HepG2 (cell line): ENCODE data around the gene GALR3. TPM values are rescaled to one million over a fixed set of nuclear protein-coding genes. Genes with fewer than 3 reads are reported as not detected.
A peak's percentile ranks its signal among the peaks of the same experiment; 100 is the strongest.

ENCODE experiments used
- ARNT ChIP-seq: fragments of 450-650 bp; IDR thresholded peaks from 2 replicates; pipeline ENCODE4 v1.6.1; 2017
- CENPT ChIP-seq: sonication (generic); formaldehyde crosslinking; IDR thresholded peaks from 2 replicates; pipeline ENCODE4 v1.8.0; 2022; ENCODE audit warnings: low read depth, mild to moderate bottlenecking, moderate library complexity, missing genetic modification reagents
- CENPX ChIP-seq: sonication (generic); formaldehyde crosslinking; IDR thresholded peaks from 2 replicates; pipeline ENCODE4 v1.9.0; 2021; ENCODE audit warnings: mild to moderate bottlenecking, missing genetic modification reagents, moderate library complexity
- EP300 ChIP-seq, 3 experiments: sonication (generic) in 1 of 3; formaldehyde crosslinking in 1 of 3; IDR thresholded peaks; 2 replicates each; pipeline versions ENCODE4 v1.5.1 to v1.6.1; 2011 to 2020; ENCODE audit warnings: low read depth in 2 of 3, low read length in 2 of 3, borderline replicate concordance in 1 of 3, improper control_type of control experiment in 1 of 3, mild to moderate bottlenecking in 1 of 3, missing genetic modification reagents in 1 of 3, moderate library complexity in 1 of 3
- KAT8 ChIP-seq: IDR thresholded peaks from 2 replicates; pipeline ENCODE4 v1.6.1; 2016; ENCODE audit warnings: missing genetic modification reagents, missing compliant biosample characterization
- KMT2A ChIP-seq: sonication (generic); formaldehyde crosslinking; IDR thresholded peaks from 2 replicates; pipeline ENCODE4 v1.4.0; 2020; ENCODE audit warnings: missing genetic modification reagents
- SRY ChIP-seq: sonication (generic); formaldehyde crosslinking; IDR thresholded peaks from 2 replicates; pipeline ENCODE4 v1.8.0; 2022; ENCODE audit warnings: mild to moderate bottlenecking, missing genetic modification reagents
- ZEB1 ChIP-seq: IDR thresholded peaks from 2 replicates; pipeline ENCODE4 v1.6.1; 2012; ENCODE audit warnings: mild to moderate bottlenecking, low read depth, inconsistent platforms; ENCODE audit not compliant: insufficient replicate concordance
- ZNF138 ChIP-seq: sonication (generic); formaldehyde crosslinking; IDR thresholded peaks from 2 replicates; pipeline ENCODE4 v1.5.0; 2020; ENCODE audit warnings: mild to moderate bottlenecking, low read depth, missing genetic modification reagents
- ZNF563 ChIP-seq: sonication (generic); formaldehyde crosslinking; IDR thresholded peaks from 2 replicates; pipeline ENCODE4 v1.8.0; 2022; ENCODE audit warnings: mild to moderate bottlenecking, moderate library complexity, missing genetic modification reagents
- ZNF7 ChIP-seq: IDR thresholded peaks from 2 replicates; pipeline ENCODE4 v1.6.1; 2016; ENCODE audit warnings: missing biosample characterization, missing genetic modification reagents
- polyA plus RNA-seq, 8 experiments: library from polyadenylated mRNA; depleted of rRNA in 3 of 8; stranded (reverse) in 7 of 8; unstranded in 1 of 8; fragments of >200 nt; fragmentation: Illumina TruSeq in 4 of 8; extraction: Trizol in 4 of 8; gene quantifications; 2 replicates each; pipeline versions ENCODE4 v1.2.1 to v1.2.3, GENCODE V29; 2011 to 2016; ENCODE audit warnings: low read depth in 4 of 8, missing spikeins in 1 of 8, mixed read lengths in 1 of 8; ENCODE audit not compliant: insufficient read depth in 1 of 8
- total RNA-seq, 5 experiments: library from RNA; depleted of rRNA; stranded (reverse); fragments of >200 nt; fragmentation: Illumina TruSeq; extraction: Trizol; gene quantifications; 2 replicates each; pipeline ENCODE4 v1.2.3, GENCODE V29; 2016; ENCODE audit warnings: low read depth in 1 of 5
- TF ChIP-seq, protein P1 (sequence below): sonication (generic); formaldehyde crosslinking; IDR thresholded peaks from 2 replicates; pipeline ENCODE4 v1.4.0; 2020; ENCODE audit warnings: missing genetic modification reagents
- TF ChIP-seq, protein P2 (sequence below): sonication (generic); formaldehyde crosslinking; IDR thresholded peaks from 2 replicates; pipeline ENCODE4 v1.5.1; 2020; ENCODE audit warnings: mild to moderate bottlenecking, missing genetic modification reagents, borderline replicate concordance
- TF ChIP-seq, protein P3 (sequence below): sonication (generic); formaldehyde crosslinking; IDR thresholded peaks from 2 replicates; pipeline ENCODE4 v1.4.0; 2020; ENCODE audit warnings: missing genetic modification reagents

GALR3 gene
- total and polyA plus RNA-seq, 2 of the 13 experiments (the other 11 are each of a cell fraction or from before 2014, with no cell fraction given), result 0.13 TPM; not detected in 1

DNA sequence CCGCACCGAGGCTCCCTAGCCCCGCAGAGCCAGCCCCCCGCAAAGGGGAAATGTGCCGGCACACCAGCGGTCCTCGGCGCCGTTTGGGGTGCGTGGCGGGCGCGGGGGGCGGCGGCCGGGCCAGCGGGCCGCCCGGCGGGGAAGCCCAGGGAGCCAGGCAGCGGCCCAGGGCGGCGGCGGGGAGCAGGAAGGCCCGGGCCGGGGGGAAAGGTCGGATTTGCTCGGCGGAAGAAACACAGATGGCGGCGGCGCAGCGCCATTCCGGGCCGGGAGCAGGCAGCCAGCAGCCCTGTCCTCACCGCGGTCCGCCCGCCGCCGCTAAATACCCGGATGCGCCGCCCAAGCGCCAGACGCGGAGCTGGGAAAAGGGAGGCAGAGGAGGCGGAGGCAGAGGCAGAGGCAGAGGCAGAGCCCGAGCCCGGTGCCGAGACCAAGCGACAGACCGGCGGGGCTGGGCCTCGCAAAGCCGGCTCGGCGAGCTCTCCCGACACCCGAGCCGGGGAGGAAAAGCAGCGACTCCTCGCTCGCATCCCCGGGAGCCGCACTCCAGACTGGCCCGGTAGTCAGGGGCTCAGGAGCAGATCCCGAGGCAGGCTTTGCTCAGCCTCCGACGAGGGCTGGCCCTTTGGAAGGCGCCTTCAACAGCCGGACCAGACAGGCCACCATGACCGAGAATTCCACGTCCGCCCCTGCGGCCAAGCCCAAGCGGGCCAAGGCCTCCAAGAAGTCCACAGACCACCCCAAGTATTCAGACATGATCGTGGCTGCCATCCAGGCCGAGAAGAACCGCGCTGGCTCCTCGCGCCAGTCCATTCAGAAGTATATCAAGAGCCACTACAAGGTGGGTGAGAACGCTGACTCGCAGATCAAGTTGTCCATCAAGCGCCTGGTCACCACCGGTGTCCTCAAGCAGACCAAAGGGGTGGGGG is 18.0 kb upstream of the GALR3 start (continued):
- TF ChIP-seq, protein P1, sequence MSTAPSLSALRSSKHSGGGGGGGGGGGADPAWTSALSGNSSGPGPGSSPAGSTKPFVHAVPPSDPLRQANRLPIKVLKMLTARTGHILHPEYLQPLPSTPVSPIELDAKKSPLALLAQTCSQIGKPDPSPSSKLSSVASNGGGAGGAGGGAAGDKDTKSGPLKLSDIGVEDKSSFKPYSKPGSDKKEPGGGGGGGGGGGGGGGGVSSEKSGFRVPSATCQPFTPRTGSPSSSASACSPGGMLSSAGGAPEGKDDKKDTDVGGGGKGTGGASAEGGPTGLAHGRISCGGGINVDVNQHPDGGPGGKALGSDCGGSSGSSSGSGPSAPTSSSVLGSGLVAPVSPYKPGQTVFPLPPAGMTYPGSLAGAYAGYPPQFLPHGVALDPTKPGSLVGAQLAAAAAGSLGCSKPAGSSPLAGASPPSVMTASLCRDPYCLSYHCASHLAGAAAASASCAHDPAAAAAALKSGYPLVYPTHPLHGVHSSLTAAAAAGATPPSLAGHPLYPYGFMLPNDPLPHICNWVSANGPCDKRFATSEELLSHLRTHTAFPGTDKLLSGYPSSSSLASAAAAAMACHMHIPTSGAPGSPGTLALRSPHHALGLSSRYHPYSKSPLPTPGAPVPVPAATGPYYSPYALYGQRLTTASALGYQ (CRISPR knock-in tag), result no peak; the same call in none of the 2 replicates
- TF ChIP-seq, protein P2, sequence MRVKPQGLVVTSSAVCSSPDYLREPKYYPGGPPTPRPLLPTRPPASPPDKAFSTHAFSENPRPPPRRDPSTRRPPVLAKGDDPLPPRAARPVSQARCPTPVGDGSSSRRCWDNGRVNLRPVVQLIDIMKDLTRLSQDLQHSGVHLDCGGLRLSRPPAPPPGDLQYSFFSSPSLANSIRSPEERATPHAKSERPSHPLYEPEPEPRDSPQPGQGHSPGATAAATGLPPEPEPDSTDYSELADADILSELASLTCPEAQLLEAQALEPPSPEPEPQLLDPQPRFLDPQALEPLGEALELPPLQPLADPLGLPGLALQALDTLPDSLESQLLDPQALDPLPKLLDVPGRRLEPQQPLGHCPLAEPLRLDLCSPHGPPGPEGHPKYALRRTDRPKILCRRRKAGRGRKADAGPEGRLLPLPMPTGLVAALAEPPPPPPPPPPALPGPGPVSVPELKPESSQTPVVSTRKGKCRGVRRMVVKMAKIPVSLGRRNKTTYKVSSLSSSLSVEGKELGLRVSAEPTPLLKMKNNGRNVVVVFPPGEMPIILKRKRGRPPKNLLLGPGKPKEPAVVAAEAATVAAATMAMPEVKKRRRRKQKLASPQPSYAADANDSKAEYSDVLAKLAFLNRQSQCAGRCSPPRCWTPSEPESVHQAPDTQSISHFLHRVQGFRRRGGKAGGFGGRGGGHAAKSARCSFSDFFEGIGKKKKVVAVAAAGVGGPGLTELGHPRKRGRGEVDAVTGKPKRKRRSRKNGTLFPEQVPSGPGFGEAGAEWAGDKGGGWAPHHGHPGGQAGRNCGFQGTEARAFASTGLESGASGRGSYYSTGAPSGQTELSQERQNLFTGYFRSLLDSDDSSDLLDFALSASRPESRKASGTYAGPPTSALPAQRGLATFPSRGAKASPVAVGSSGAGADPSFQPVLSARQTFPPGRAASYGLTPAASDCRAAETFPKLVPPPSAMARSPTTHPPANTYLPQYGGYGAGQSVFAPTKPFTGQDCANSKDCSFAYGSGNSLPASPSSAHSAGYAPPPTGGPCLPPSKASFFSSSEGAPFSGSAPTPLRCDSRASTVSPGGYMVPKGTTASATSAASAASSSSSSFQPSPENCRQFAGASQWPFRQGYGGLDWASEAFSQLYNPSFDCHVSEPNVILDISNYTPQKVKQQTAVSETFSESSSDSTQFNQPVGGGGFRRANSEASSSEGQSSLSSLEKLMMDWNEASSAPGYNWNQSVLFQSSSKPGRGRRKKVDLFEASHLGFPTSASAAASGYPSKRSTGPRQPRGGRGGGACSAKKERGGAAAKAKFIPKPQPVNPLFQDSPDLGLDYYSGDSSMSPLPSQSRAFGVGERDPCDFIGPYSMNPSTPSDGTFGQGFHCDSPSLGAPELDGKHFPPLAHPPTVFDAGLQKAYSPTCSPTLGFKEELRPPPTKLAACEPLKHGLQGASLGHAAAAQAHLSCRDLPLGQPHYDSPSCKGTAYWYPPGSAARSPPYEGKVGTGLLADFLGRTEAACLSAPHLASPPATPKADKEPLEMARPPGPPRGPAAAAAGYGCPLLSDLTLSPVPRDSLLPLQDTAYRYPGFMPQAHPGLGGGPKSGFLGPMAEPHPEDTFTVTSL (CRISPR knock-in tag), result no peak
- TF ChIP-seq CENPX (CRISPR knock-in tag) (no peak), ZNF7 (CRISPR knock-in tag) (no peak; the same call in 1 of the 2 replicates), ARNT (no peak), SRY (CRISPR knock-in tag) (peak; percentile 70), EP300 (IDR thresholded peaks at IDR 0.05; ENCODE audit: low read depth in 2 of 2, low read length in 2 of 2) (peak; percentile 21 to 54; a peak in 1 of 4 replicates), EP300 (CRISPR knock-in tag; IDR thresholded peaks at IDR 0.05; ENCODE audit: borderline replicate concordance) (peak; percentile 41; the same call in 1 of the 2 replicates), ZNF138 (CRISPR knock-in tag) (no peak), ZEB1 (no peak), CENPT (CRISPR knock-in tag) (0 out of 2 replicates have a peak, but pooled peaks have one; percentile 33), KMT2A (CRISPR knock-in tag) (peak; percentile 54; the same call in 1 of the 2 replicates), KAT8 (CRISPR knock-in tag) (peak; percentile 64), ZNF563 (CRISPR knock-in tag) (peak; percentile 86)
- TF ChIP-seq, protein P3, sequence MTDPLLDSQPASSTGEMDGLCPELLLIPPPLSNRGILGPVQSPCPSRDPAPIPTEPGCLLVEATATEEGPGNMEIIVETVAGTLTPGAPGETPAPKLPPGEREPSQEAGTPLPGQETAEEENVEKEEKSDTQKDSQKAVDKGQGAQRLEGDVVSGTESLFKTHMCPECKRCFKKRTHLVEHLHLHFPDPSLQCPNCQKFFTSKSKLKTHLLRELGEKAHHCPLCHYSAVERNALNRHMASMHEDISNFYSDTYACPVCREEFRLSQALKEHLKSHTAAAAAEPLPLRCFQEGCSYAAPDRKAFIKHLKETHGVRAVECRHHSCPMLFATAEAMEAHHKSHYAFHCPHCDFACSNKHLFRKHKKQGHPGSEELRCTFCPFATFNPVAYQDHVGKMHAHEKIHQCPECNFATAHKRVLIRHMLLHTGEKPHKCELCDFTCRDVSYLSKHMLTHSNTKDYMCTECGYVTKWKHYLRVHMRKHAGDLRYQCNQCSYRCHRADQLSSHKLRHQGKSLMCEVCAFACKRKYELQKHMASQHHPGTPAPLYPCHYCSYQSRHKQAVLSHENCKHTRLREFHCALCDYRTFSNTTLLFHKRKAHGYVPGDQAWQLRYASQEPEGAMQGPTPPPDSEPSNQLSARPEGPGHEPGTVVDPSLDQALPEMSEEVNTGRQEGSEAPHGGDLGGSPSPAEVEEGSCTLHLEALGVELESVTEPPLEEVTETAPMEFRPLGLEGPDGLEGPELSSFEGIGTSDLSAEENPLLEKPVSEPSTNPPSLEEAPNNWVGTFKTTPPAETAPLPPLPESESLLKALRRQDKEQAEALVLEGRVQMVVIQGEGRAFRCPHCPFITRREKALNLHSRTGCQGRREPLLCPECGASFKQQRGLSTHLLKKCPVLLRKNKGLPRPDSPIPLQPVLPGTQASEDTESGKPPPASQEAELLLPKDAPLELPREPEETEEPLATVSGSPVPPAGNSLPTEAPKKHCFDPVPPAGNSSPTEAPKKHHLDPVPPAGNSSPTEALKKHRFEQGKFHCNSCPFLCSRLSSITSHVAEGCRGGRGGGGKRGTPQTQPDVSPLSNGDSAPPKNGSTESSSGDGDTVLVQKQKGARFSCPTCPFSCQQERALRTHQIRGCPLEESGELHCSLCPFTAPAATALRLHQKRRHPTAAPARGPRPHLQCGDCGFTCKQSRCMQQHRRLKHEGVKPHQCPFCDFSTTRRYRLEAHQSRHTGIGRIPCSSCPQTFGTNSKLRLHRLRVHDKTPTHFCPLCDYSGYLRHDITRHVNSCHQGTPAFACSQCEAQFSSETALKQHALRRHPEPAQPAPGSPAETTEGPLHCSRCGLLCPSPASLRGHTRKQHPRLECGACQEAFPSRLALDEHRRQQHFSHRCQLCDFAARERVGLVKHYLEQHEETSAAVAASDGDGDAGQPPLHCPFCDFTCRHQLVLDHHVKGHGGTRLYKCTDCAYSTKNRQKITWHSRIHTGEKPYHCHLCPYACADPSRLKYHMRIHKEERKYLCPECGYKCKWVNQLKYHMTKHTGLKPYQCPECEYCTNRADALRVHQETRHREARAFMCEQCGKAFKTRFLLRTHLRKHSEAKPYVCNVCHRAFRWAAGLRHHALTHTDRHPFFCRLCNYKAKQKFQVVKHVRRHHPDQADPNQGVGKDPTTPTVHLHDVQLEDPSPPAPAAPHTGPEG (CRISPR knock-in tag), result no peak; the same call in 1 of the 2 replicates
